HG02970 (cell line): Measurements from ENCODE around the gene SCN2B.

Source experiments
- ATAC-seq: cut with Tn5 transposase; IDR thresholded peaks from one replicate; pipeline ENCODE4 v1.9.1; 2021; ENCODE audit warnings: mild to moderate bottlenecking, moderate library complexity, moderate number of reproducible peaks; ENCODE audit not compliant: unreplicated experiment, low FRiP score

SCN2B gene

GRCh38 chr11:118155776-118156530 lies 20.5 kb downstream of the SCN2B start:
- ATAC-seq = no peak

- ATAC-seq = no peak
Measured at GRCh38 chr11:118154641-118155040, 21.8 kb downstream of the SCN2B start.

- ATAC-seq = no peak
Measured at GRCh38 chr11:118153976-118154375, 22.5 kb downstream of the SCN2B start.

GRCh38 chr11:118153516-118153915 lies 22.9 kb downstream of the SCN2B start:
- ATAC-seq = no peak

- ATAC-seq = no peak
Measured at GRCh38 chr11:118152552-118153471, 23.6 kb downstream of the SCN2B start, which contains the start of gene SCN4B. Gene SCN4B, minus strand, starts transcription at chr11:118152823. Its CDS starts 150 bp downstream, at chr11:118152673.

DNA sequence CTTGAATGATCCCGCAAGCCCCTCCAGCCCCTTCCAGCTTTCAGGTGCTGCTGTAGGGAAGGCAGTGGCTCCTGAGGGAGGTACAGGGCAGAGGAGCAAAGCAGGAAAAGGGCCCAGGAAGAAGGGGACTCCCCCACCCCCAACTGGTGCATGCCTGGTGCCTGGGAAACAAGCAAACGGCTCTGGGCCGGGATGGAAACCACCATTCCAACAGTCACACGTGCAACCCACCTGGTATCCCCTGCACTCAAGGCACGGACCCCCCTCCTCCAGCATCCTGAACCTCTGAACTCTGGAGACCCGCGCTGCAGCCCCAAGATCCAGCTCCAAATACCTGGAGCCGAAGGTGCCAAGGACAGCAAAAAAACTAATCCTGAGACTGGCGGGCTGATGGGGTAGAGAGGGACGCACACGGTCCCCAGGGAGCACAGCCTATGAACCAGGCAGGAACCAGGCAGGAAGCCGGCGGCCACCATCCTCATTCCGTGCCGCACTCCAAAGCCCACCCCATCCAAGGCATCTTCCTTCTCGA lies 24.4 kb downstream of the SCN2B start:
- ATAC-seq = no peak

DNA sequence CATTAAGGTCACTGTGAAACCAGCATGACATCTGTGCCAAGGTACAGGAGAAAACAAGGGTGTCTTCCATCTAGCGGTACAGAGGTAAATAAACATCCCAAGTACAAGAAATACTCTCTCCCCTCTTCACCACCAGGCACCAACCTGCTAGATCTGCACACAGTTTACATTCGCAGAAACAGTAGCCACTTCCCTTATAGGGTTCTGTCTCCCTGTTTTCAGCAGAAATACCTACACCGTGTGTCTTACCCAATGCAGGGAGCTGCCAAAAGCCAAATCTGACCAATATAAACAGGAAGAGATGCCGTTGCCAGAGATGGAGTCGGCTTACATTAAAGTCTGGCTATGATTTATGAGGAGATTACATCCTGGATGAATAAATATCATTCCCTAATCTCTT lies 25.0 kb downstream of the SCN2B start:
- no peak for ATAC-seq

GRCh38 chr11:118149493-118149892 lies 26.9 kb downstream of the SCN2B start:
- no peak for ATAC-seq

DNA sequence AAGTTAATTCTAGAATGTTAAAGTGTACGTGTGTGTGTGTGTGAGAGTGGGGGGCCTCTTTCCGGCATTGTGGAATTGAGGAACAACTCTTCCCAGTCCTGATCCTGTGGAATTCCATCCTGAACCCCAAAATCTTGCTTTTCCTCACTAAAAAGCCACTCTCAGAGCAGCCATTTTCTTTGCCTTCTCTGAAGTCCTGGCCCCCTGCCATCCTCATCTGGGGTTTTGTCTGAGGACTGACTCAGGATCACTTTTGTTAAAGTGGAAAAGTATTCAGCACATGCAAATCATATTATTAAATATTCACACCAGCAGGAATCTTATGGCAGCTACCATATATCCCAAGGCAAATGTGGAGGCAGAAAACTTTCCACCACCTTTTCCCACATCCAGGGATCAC lies 27.6 kb downstream of the SCN2B start:
- ATAC-seq = no peak

DNA sequence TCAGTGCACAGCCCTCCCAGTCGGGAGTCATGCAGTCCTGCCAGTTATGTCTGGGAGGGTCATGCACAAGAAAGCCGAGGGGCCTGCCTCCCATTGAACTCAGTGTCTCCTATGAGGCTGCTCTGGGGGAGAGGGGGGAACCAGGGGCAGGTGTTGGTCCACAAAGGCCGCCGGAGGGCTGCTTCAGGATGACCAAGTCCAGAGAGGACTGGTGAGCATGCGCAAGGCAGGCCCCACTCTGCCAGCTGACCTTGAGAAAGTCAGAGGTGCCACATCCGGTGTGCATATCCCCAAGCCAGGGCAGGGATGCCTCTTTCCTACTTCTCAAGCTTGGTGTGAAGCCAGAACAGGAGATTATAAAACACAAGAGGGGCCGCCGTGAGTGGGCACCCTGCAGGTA lies 28.2 kb downstream of the SCN2B start:
- no peak for ATAC-seq

GRCh38 chr11:118147502-118147901 lies 28.9 kb downstream of the SCN2B start:
- ATAC-seq = no peak

- ATAC-seq = no peak
Measured at GRCh38 chr11:118146554-118146953, 29.9 kb downstream of the SCN2B start.

- peak; percentile 78 for ATAC-seq
Measured at GRCh38 chr11:118145285-118146227, 30.9 kb downstream of the SCN2B start.

GRCh38 chr11:118144301-118145268 lies 31.9 kb downstream of the SCN2B start:
- no peak for ATAC-seq

DNA sequence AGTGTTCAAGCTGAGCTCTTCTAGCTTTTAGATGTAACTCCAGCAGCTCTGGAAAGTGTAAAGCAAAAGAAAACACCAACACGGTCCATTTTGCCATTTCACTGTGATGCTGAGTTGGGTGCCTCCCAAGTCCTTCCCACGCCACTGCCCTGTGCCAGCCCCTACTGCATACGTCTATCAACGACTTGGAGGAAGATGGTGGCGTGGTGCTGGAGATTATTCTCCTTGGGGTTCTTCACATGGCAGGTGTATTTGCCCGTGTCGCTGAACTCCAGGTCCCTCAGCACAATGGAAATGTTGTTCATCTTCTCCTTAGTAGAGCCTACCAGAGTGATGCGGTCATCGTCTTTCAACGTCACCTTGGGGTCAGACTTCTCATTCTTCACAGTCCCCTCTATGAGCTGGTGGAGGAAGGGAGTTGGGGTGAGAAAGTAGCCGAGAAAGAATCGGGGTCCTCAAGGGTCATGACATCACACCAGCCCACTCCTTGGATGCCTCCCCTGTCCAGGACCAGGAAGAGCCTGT lies 32.7 kb downstream of the SCN2B start:
- ATAC-seq = no peak

DNA sequence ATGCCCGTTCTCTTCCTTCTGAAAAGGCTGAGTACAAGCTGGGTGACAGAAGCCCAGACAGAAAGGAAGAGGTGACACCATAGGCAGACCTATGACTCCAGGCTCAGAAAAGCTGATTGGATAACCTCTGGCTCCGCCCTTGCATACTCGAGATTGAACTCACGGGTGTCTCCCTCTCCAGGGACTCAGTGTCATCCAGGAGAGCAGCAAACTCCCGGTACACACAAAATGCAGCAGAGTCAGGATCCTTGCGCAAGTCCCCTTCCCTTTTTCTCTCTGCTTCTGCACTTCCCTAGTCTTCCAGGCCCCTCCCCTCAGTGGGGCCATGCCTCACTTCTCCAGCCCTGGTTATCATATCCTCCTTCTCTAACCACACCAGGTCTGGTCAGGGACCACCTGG lies 33.6 kb downstream of the SCN2B start:
- ATAC-seq = no peak

DNA sequence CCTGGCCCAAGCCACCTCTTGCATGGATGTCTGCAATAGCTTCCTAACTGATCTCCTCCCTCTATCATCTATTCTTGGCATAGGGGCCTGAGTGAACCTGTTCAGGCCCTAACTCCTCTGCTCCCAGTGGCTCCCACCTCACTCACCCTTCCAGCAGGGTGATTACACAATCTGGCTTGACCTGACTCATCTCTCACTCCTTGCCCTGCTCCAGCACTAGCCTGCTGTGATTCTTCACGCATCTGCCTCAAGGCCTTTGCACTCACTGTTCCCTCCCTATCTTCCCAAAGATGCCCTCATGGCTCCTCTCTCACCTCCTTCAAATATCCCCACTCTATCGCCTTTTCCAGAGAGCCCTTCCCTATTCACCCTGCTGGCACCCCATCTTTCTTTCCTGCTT lies 34.4 kb downstream of the SCN2B start:
- ATAC-seq = no peak

DNA sequence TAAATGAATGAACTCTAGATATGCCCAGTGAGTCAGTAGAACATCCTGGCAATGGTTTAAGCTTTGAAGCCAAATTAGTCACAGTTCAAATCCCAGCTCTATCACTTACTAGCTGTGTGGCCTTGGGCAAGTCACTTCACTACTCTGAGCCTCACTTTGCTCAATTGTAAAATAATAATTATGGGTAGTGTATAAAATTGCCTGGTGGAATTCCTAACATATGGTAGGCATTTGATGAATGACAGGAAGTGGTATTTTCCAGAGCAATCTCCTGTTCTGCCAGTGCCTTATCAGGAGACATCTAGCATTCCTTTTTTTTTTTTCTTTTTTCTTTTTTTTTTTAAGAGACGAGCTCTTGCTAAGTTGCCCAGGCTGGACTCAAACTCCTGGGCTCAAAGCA lies 36.9 kb downstream of the SCN2B start:
- ATAC-seq = no peak
